Upper lobe of left lung (tissue), 4 donors: Measurements from ENCODE around the gene PRICKLE2.

Source experiments
- CTCF ChIP-seq, 6 experiments: fragments of 450-650 bp in 4 of 6; fragments of 200-600 bp in 2 of 6; sonication (generic) in 2 of 6; IDR thresholded peaks; one replicate each; pipeline ENCODE4 v1.5.1; 2016 to 2019; ENCODE audit warnings: antibody characterized with exemption in 6 of 6
- EP300 ChIP-seq, 4 donors: sonication (generic); formaldehyde crosslinking; IDR thresholded peaks; one replicate each; pipeline ENCODE4 v1.5.1; 2017; ENCODE audit warnings: antibody characterized with exemption in 4 of 4, control low read depth in 2 of 4
- POLR2A ChIP-seq, 4 donors: fragments of 450-650 bp; IDR thresholded peaks; one replicate each; pipeline ENCODE4 v1.5.1; 2016 to 2017; ENCODE audit warnings: antibody characterized with exemption in 4 of 4, mild to moderate bottlenecking in 2 of 4
- POLR2AphosphoS5 ChIP-seq, 2 donors: sonication (generic); formaldehyde crosslinking; IDR thresholded peaks; one replicate each; pipeline ENCODE4 v1.5.1; 2017; ENCODE audit warnings: antibody characterized with exemption in 2 of 2

DNA sequence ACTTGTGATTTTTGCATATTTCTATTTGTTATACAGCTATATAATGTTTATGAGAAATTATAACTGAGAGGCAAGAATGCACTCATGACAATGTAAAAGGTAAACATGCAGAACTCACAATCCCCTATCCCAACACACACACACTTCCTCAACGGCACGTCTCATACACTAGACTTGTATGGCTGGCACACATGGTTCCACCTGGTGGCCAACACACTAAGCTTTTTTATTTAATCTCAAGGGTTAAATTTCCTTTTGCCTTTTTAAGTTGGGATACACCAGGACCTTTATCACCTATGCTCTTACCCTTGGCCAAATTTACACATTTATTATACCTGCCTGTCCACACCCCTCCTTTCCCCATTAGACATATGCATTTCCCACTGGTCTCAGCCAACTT is 113.4 kb downstream of the PRICKLE2 start:
- no peak for TF ChIP-seq CTCF (IDR thresholded peaks at IDR 0.05)
- no peak for TF ChIP-seq POLR2A (IDR thresholded peaks at IDR 0.05)
- no peak for TF ChIP-seq EP300 (IDR thresholded peaks at IDR 0.05)
- no peak for TF ChIP-seq POLR2AphosphoS5 (IDR thresholded peaks at IDR 0.05)
